Measurements from ENCODE around the gene TRIM72.

Gene TRIM72

GRCh38 chr16:31200821-31201568 is 12.9 kb upstream of the TRIM72 start:
- DNase-seq (ENCODE audit: low read depth) = peak; percentile 88
- 0 out of 2 replicates have a peak, but pooled peaks have one; percentile 12 for TF ChIP-seq MAX (IDR thresholded peaks at IDR 0.05; ENCODE audit: low read depth, low read length)
- peak; percentile 37; the same call in 1 of the 2 replicates for TF ChIP-seq MYC (IDR thresholded peaks at IDR 0.05; ENCODE audit: low read depth, low read length)
- peak; percentile 20 for TF ChIP-seq CTCF (IDR thresholded peaks at IDR 0.05; ENCODE audit: low read depth, low read length)
- peak; percentile 38 for TF ChIP-seq POLR2A (IDR thresholded peaks at IDR 0.05; ENCODE audit: extremely low read depth, insufficient read length)
- H3K4me3 ChIP-seq (ENCODE audit: low read depth, low read length) = peak overlapping the region; percentile 83

- peak overlapping the region; percentile 83 for H3K4me3 ChIP-seq (ENCODE audit: low read depth, low read length)
- peak; percentile 74 for TF ChIP-seq MYC (IDR thresholded peaks at IDR 0.05; ENCODE audit: low read depth, low read length)
- TF ChIP-seq MAX (IDR thresholded peaks at IDR 0.05; ENCODE audit: low read depth, low read length) = peak; percentile 35
- TF ChIP-seq CTCF (IDR thresholded peaks at IDR 0.05; ENCODE audit: low read depth, low read length) = no peak
- TF ChIP-seq POLR2A (IDR thresholded peaks at IDR 0.05; ENCODE audit: extremely low read depth, insufficient read length) = peak; percentile 45
- peak; percentile 90 for DNase-seq (ENCODE audit: low read depth)
These were observed 12.1 kb upstream of the TRIM72 start for GRCh38 chr16:31201582-31202413.

GRCh38 chr16:31202414-31203375 is 11.2 kb upstream of the TRIM72 start, which contains the start of gene PYCARD:
TSS of gene PYCARD (minus strand) at chr16:31202760. CDS start at chr16:31202690, 70 bp downstream.
- H3K4me3 ChIP-seq (ENCODE audit: low read depth, low read length) = peak within 1 kb of the TSS; percentile 83
- TF ChIP-seq POLR2A (IDR thresholded peaks at IDR 0.05; ENCODE audit: extremely low read depth, insufficient read length) = peak; percentile 42
- TF ChIP-seq MAX (IDR thresholded peaks at IDR 0.05; ENCODE audit: low read depth, low read length) = peak; percentile 7; the same call in 1 of the 2 replicates
- TF ChIP-seq CTCF (IDR thresholded peaks at IDR 0.05; ENCODE audit: low read depth, low read length) = no peak
- DNase-seq (ENCODE audit: low read depth) = peak; percentile 87

- TF ChIP-seq MAX (IDR thresholded peaks at IDR 0.05; ENCODE audit: low read depth, low read length) = no peak
- no peak for TF ChIP-seq POLR2A (IDR thresholded peaks at IDR 0.05; ENCODE audit: extremely low read depth, insufficient read length)
- TF ChIP-seq MYC (IDR thresholded peaks at IDR 0.05; ENCODE audit: low read depth, low read length) = no peak
- no peak for TF ChIP-seq CTCF (IDR thresholded peaks at IDR 0.05; ENCODE audit: low read depth, low read length)
- DNase-seq (ENCODE audit: low read depth) = no peak
- no peak overlapping the region for H3K4me3 ChIP-seq (ENCODE audit: low read depth, low read length)
These were observed 8.8 kb upstream of the TRIM72 start for GRCh38 chr16:31204871-31205666.

All from NB4 (cell line).